Measurements from ENCODE around the gene MCM3.

GRCh38 chr6:52304983-52305390, 20.4 kb upstream of the MCM3 start:
- no peak for TF ChIP-seq POLR2AphosphoS5 (IDR thresholded peaks at IDR 0.05; ENCODE audit: low read depth, low read length)
- TF ChIP-seq REST (IDR thresholded peaks at IDR 0.05; ENCODE audit: low read depth, low read length), result no peak
- no peak for TF ChIP-seq RAD21 (IDR thresholded peaks at IDR 0.05; ENCODE audit: low read length)
- TF ChIP-seq EZH2phosphoT487 (IDR thresholded peaks at IDR 0.05; ENCODE audit: borderline replicate concordance, low read depth), result no peak
- TF ChIP-seq SIN3A (IDR thresholded peaks at IDR 0.05; ENCODE audit: borderline replicate concordance, low read depth, low read length), result no peak
- TF ChIP-seq MXI1 (IDR thresholded peaks at IDR 0.05; ENCODE audit: low read depth, low read length), result no peak
- TF ChIP-seq GATA2 (CRISPR knock-in tag; IDR thresholded peaks at IDR 0.05), result no peak
- no peak for TF ChIP-seq CTCF (IDR thresholded peaks at IDR 0.05)

All from SK-N-SH (cell line).